ENCODE measurements around the gene POLR3A.
A peak's percentile ranks its signal among the peaks of the same experiment; 100 is the strongest.

Gene POLR3A

GRCh38 chr10:77975086-77975666 is 54.1 kb downstream of the POLR3A start:
- DNase-seq = no peak

GRCh38 chr10:77974396-77975074 is 54.8 kb downstream of the POLR3A start:
- DNase-seq = no peak

- DNase-seq = no peak
Measured at GRCh38 chr10:77973276-77973675, 56.0 kb downstream of the POLR3A start.

GRCh38 chr10:77972148-77972547 is 57.2 kb downstream of the POLR3A start:
- DNase-seq = no peak

- DNase-seq = no peak
Measured at GRCh38 chr10:77971804-77972144, 57.5 kb downstream of the POLR3A start.

GRCh38 chr10:77970869-77971803 is 58.2 kb downstream of the POLR3A start:
- no peak for DNase-seq

GRCh38 chr10:77969114-77969513 is 60.2 kb downstream of the POLR3A start:
- DNase-seq = no peak

GRCh38 chr10:77967611-77968022 is 61.7 kb downstream of the POLR3A start:
- no peak for DNase-seq

GRCh38 chr10:77965294-77965693 is 64.0 kb downstream of the POLR3A start:
- peak; percentile 39 for DNase-seq

GRCh38 chr10:77964811-77965210 is 64.5 kb downstream of the POLR3A start:
- DNase-seq = no peak

- DNase-seq = no peak
Measured at GRCh38 chr10:77963901-77964300, 65.4 kb downstream of the POLR3A start.

GRCh38 chr10:77962350-77963146 is 66.8 kb downstream of the POLR3A start:
- DNase-seq = no peak

- no peak for DNase-seq
Measured at GRCh38 chr10:77961668-77962067, 67.6 kb downstream of the POLR3A start.

GRCh38 chr10:77960829-77961329 is 68.4 kb downstream of the POLR3A start:
- no peak for DNase-seq

- DNase-seq = no peak
Measured at GRCh38 chr10:77959887-77960455, 69.3 kb downstream of the POLR3A start.

- no peak for DNase-seq
Measured at GRCh38 chr10:77959384-77959783, 69.9 kb downstream of the POLR3A start.

GRCh38 chr10:77955136-77955535 is 74.2 kb downstream of the POLR3A start:
- no peak for DNase-seq

- DNase-seq = no peak
Measured at GRCh38 chr10:77949167-77949566, 80.1 kb downstream of the POLR3A start.

- DNase-seq = no peak
Measured at GRCh38 chr10:77946084-77946483, 83.2 kb downstream of the POLR3A start.

- DNase-seq = no peak
Measured at GRCh38 chr10:77944519-77944918, 84.8 kb downstream of the POLR3A start.

GRCh38 chr10:77943121-77943901 is 86.0 kb downstream of the POLR3A start:
- DNase-seq = no peak

- no peak for DNase-seq
Measured at GRCh38 chr10:77941790-77942189, 87.5 kb downstream of the POLR3A start.

All from stimulated activated CD4-positive, alpha-beta T cell treated with anti-CD3 and anti-CD28 coated beads, Interleukin-1b, Interleukin-23, amount 100 ng/mL, for 48 hours (primary cell).